ENCODE measurements around the gene GNAZ. TPM values are rescaled to one million over a fixed set of nuclear protein-coding genes. Genes with fewer than 3 reads are reported as not detected.
"Not testable (repeated sequence)": the region's sequence is repeated elsewhere in the genome, so short reads cannot be mapped to it uniquely, and the experiment has no call there.

The GNAZ gene
- total RNA-seq, 2 experiments from 2014 or later: 0.35 to 0.37 TPM

- no peak for DNase-seq
- Mint-ChIP-seq H3K27me3 (peaks cover 12% of the 10 kb centered on the region), H3K36me3 (ENCODE audit: low read depth) (no peaks in the 10 kb centered on the region), H3K27ac (no peak overlapping the region), H3K4me1 (peaks cover 4% of the 10 kb centered on the region), H3K4me3 (no peak overlapping the region), H3K9me3 (no peaks in the 10 kb centered on the region)
- ChIA-PET CTCF (interaction anchor here (1.2 kb wide), 1 partner anchor 37 kb away, joined by 4 read pairs; no protein-coding TSS in a partner anchor), POLR2A (no interaction called here)
Measured at GRCh38 chr22:23034621-23035556, 35.4 kb upstream of the GNAZ start.

GRCh38 chr22:23035557-23036277 is 34.6 kb upstream of the GNAZ start:
- H3K27ac Mint-ChIP-seq: no peak overlapping the region
- H3K36me3 Mint-ChIP-seq (ENCODE audit: low read depth): no peaks in the 10 kb centered on the region
- DNase-seq: no peak
- no peaks in the 10 kb centered on the region for H3K9me3 Mint-ChIP-seq
- ChIA-PET POLR2A (no interaction called here), CTCF (interaction anchor here (1.2 kb wide), 1 partner anchor 36 kb away, joined by 4 read pairs; no protein-coding TSS in a partner anchor)
- peaks cover 4% of the 10 kb centered on the region for H3K4me1 Mint-ChIP-seq
- H3K4me3 Mint-ChIP-seq: no peak overlapping the region
- H3K27me3 Mint-ChIP-seq: peaks cover 18% of the 10 kb centered on the region

- Mint-ChIP-seq H3K36me3 (ENCODE audit: low read depth) (no peaks in the 10 kb centered on the region), H3K27me3 (peaks cover 20% of the 10 kb centered on the region), H3K4me1 (peaks cover 4% of the 10 kb centered on the region), H3K9me3 (no peaks in the 10 kb centered on the region), H3K27ac (no peak overlapping the region), H3K4me3 (no peak overlapping the region)
- ChIA-PET CTCF (interaction anchor here (0.6 kb wide), 1 partner anchor 98 kb away, joined by 4 read pairs; no protein-coding TSS in a partner anchor), POLR2A (no interaction called here)
- DNase-seq: no peak
Measured at GRCh38 chr22:23036684-23037428, 33.5 kb upstream of the GNAZ start.

GRCh38 chr22:23037429-23038333 is 32.6 kb upstream of the GNAZ start:
- Mint-ChIP-seq H3K4me1 (peaks cover 4% of the 10 kb centered on the region), H3K36me3 (ENCODE audit: low read depth) (no peaks in the 10 kb centered on the region), H3K27ac (no peak overlapping the region), H3K4me3 (no peak overlapping the region), H3K27me3 (peaks cover 18% of the 10 kb centered on the region), H3K9me3 (no peaks in the 10 kb centered on the region)
- ChIA-PET CTCF (interaction anchor here (0.6 kb wide), 1 partner anchor 98 kb away, joined by 4 read pairs; no protein-coding TSS in a partner anchor), POLR2A (no interaction called here)
- DNase-seq: no peak

- Mint-ChIP-seq H3K27ac (no peak overlapping the region), H3K27me3 (peaks cover 12% of the 10 kb centered on the region), H3K9me3 (no peaks in the 10 kb centered on the region), H3K36me3 (ENCODE audit: low read depth) (no peaks in the 10 kb centered on the region), H3K4me1 (peaks cover 4% of the 10 kb centered on the region), H3K4me3 (no peak overlapping the region)
- ChIA-PET CTCF (no interaction called here), POLR2A (no interaction called here)
- DNase-seq: no peak
Measured at GRCh38 chr22:23038334-23038642, 32.0 kb upstream of the GNAZ start.

GRCh38 chr22:23038902-23039301 is 31.4 kb upstream of the GNAZ start:
- Mint-ChIP-seq H3K27ac (no peak overlapping the region), H3K4me1 (peaks cover 4% of the 10 kb centered on the region), H3K9me3 (no peaks in the 10 kb centered on the region), H3K4me3 (no peak overlapping the region), H3K36me3 (ENCODE audit: low read depth) (no peaks in the 10 kb centered on the region), H3K27me3 (peaks cover 12% of the 10 kb centered on the region)
- DNase-seq: no peak
- POLR2A ChIA-PET: no interaction called here
- CTCF ChIA-PET: no interaction called here

- no peaks in the 10 kb centered on the region for H3K4me1 Mint-ChIP-seq
- no peak for DNase-seq
Measured at GRCh38 chr22:23042179-23042578, 28.1 kb upstream of the GNAZ start.

GRCh38 chr22:23044570-23044969 is 25.7 kb upstream of the GNAZ start:
- ChIA-PET CTCF (no interaction called here), POLR2A (no interaction called here)
- H3K27me3 Mint-ChIP-seq: peaks cover 36% of the 10 kb centered on the region
- H3K4me1 Mint-ChIP-seq: no peaks in the 10 kb centered on the region
- H3K27ac Mint-ChIP-seq: no peak overlapping the region
- DNase-seq: no peak
- H3K9me3 Mint-ChIP-seq: peaks cover 13% of the 10 kb centered on the region
- no peak overlapping the region for H3K4me3 Mint-ChIP-seq
- no peaks in the 10 kb centered on the region for H3K36me3 Mint-ChIP-seq (ENCODE audit: low read depth)

More at GRCh38 chr22:23042179-23042578, 28.1 kb upstream of the GNAZ start:
- Mint-ChIP-seq H3K36me3 (ENCODE audit: low read depth) (no peaks in the 10 kb centered on the region), H3K4me3 (no peak overlapping the region), H3K27me3 (peaks cover 17% of the 10 kb centered on the region), H3K27ac (no peak overlapping the region), H3K9me3 (peaks cover 9% of the 10 kb centered on the region)
- ChIA-PET POLR2A (no interaction called here), CTCF (no interaction called here)

- DNase-seq: no peak
- H3K4me1 Mint-ChIP-seq: no peaks in the 10 kb centered on the region
- H3K9me3 Mint-ChIP-seq: peaks cover 13% of the 10 kb centered on the region
- no peak overlapping the region for H3K4me3 Mint-ChIP-seq
- no peaks in the 10 kb centered on the region for H3K36me3 Mint-ChIP-seq (ENCODE audit: low read depth)
- no peak overlapping the region for H3K27ac Mint-ChIP-seq
- peaks cover 38% of the 10 kb centered on the region for H3K27me3 Mint-ChIP-seq
- ChIA-PET POLR2A (no interaction called here), CTCF (interaction anchor here (1.4 kb wide), 1 partner anchor 198 kb away, joined by 3 read pairs; no protein-coding TSS in a partner anchor)
Measured at GRCh38 chr22:23045461-23045860, 24.9 kb upstream of the GNAZ start.

- H3K27me3 Mint-ChIP-seq: peaks cover 45% of the 10 kb centered on the region
- DNase-seq: no peak
- ChIA-PET POLR2A (no interaction called here), CTCF (no interaction called here)
- H3K4me3 Mint-ChIP-seq: no peak overlapping the region
- H3K27ac Mint-ChIP-seq: no peak overlapping the region
- peaks cover 2% of the 10 kb centered on the region for H3K4me1 Mint-ChIP-seq
- no peaks in the 10 kb centered on the region for H3K36me3 Mint-ChIP-seq (ENCODE audit: low read depth)
- peaks cover 13% of the 10 kb centered on the region for H3K9me3 Mint-ChIP-seq
Measured at GRCh38 chr22:23047265-23047664, 23.1 kb upstream of the GNAZ start.

- H3K4me3 Mint-ChIP-seq: no peak overlapping the region
- no peak for DNase-seq
- CTCF ChIA-PET: interaction anchor here (0.6 kb wide), 1 partner anchor 242 kb away, joined by 3 read pairs; no protein-coding TSS in a partner anchor
Measured at GRCh38 chr22:23047742-23048141, 22.6 kb upstream of the GNAZ start.

GRCh38 chr22:23050546-23050945 is 19.8 kb upstream of the GNAZ start:
- CTCF ChIA-PET; H3K36me3 Mint-ChIP-seq (ENCODE audit: low read depth); H3K4me1 Mint-ChIP-seq; POLR2A ChIA-PET; H3K4me3 Mint-ChIP-seq; DNase-seq; H3K27ac Mint-ChIP-seq: not testable (repeated sequence)
- H3K9me3 Mint-ChIP-seq: peaks cover 11% of the 10 kb centered on the region
- H3K27me3 Mint-ChIP-seq: peaks cover 40% of the 10 kb centered on the region

More at GRCh38 chr22:23047742-23048141, 22.6 kb upstream of the GNAZ start:
- Mint-ChIP-seq H3K9me3 (peaks cover 13% of the 10 kb centered on the region), H3K27me3 (peaks cover 45% of the 10 kb centered on the region), H3K4me1 (peaks cover 2% of the 10 kb centered on the region), H3K27ac (no peak overlapping the region), H3K36me3 (ENCODE audit: low read depth) (no peaks in the 10 kb centered on the region)
- POLR2A ChIA-PET: no interaction called here
